ENCODE measurements around the gene APC. TPM values are rescaled to one million over a fixed set of nuclear protein-coding genes. Genes with fewer than 3 reads are reported as not detected.

Gene APC
- total RNA-seq, 4 donors from 2014 or later: 77.8 to 109 (median 85.7) TPM

DNA sequence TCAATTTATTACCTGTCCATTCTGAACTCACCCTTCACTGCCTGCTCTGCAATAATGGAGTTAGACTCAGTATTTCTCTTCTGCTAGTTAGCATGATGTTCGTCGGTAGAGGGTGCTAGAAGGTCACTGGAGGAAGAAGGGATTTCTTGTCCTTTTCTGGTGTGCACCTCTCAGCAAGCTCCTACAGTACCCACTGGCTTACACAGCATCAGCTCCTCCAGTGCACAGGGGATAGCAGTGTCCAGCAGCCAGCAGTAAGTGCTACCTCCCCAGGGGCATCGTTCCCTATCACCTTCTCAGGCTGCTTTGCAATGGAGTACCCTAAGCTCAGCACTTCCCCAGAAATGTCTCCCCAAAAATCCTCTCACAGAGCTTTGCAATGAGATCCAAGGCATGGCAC, 45.9 kb upstream of the APC start:
- Histone ChIP-seq H3K4me1 (no peaks in the 10 kb centered on the region), H3K9me3 (no peaks in the 10 kb centered on the region), H3K27me3 (peaks cover 5% of the 10 kb centered on the region), H3K36me3 (no peaks in the 10 kb centered on the region), H3K4me3 (no peak overlapping the region), H3K27ac (no peak overlapping the region)
- DNase-seq: no peak
- TF ChIP-seq, protein P1, sequence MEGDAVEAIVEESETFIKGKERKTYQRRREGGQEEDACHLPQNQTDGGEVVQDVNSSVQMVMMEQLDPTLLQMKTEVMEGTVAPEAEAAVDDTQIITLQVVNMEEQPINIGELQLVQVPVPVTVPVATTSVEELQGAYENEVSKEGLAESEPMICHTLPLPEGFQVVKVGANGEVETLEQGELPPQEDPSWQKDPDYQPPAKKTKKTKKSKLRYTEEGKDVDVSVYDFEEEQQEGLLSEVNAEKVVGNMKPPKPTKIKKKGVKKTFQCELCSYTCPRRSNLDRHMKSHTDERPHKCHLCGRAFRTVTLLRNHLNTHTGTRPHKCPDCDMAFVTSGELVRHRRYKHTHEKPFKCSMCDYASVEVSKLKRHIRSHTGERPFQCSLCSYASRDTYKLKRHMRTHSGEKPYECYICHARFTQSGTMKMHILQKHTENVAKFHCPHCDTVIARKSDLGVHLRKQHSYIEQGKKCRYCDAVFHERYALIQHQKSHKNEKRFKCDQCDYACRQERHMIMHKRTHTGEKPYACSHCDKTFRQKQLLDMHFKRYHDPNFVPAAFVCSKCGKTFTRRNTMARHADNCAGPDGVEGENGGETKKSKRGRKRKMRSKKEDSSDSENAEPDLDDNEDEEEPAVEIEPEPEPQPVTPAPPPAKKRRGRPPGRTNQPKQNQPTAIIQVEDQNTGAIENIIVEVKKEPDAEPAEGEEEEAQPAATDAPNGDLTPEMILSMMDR (IDR thresholded peaks at IDR 0.05): peak in 1 of 5 experiments; percentile 27
- TF ChIP-seq POLR2AphosphoS5 (IDR thresholded peaks at IDR 0.05): no peak
- intact Hi-C loops (cut with DNase I; ENCODE audit: low total_unique reads) (no loop called here), in situ Hi-C loops (cut with MboI; ENCODE audit: low pct_ligation_motif_present in 1 of 4, low pct_unique_long_range_greater_than_20kb in 1 of 4, low sequenced_read_pairs in 3 of 4) (no loop called here)
- 30 to 49% methylated on average over 2 to 3 of the region's 3 CpGs for WGBS, 2 donors (ENCODE audit: low coverage in 1 of 2)

DNA sequence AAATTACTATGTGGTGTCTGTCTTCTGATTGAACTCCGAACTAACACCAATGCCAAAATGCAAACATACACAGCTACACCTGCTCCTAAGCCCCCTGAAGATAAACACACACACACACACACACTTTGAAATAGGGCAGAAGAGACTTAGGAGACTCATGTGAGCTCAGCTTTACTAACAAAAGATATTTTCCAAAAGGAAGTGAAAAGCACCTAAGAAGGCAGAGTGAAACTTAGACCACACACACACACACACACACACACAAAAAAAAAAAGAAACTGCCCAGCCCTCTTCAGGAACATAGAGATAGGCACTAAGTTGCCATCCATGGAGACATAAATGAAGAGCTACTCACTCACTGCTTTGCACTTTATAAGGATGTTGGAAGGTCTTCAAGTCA, 45.2 kb upstream of the APC start:
- intact Hi-C loops (cut with DNase I; ENCODE audit: low total_unique reads): no loop called here
- H3K4me3 ChIP-seq: no peak overlapping the region
- H3K9me3 ChIP-seq: no peaks in the 10 kb centered on the region
- no peaks in the 10 kb centered on the region for H3K4me1 ChIP-seq
- in situ Hi-C loops (cut with MboI; ENCODE audit: low pct_ligation_motif_present in 1 of 4, low pct_unique_long_range_greater_than_20kb in 1 of 4, low sequenced_read_pairs in 3 of 4): no loop called here
- DNase-seq: no peak
- no peaks in the 10 kb centered on the region for H3K36me3 ChIP-seq
- no peak for TF ChIP-seq POLR2AphosphoS5 (IDR thresholded peaks at IDR 0.05)
- TF ChIP-seq EP300 (IDR thresholded peaks at IDR 0.05; ENCODE audit: low read depth): no peak
- TF ChIP-seq, protein P1 (IDR thresholded peaks at IDR 0.05): no peak
- no peak for TF ChIP-seq POLR2A (IDR thresholded peaks at IDR 0.05)
- H3K27me3 ChIP-seq: peaks cover 1% of the 10 kb centered on the region
- WGBS, 2 donors (ENCODE audit: low coverage in 1 of 2): 80 to 84% methylated on average over 1 of the region's 1 CpG
- H3K27ac ChIP-seq: no peak overlapping the region

DNA sequence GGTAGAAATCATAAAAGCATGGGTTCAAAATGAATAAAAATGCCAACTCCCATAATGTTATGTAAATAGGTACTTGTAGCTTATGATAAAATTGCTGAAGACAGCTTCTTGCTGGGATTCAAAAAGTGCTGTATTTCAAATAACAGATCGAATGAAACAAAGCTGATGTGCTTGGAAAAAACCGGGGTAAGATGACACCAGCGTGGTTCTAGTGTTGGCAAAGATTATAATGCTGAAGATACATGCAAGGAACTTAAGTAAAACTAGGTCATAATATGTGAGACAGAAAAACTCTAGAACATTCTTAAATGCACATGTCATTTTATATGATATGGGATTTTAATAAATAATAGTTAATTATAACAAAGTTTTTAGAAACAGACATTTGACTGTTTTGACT, 44.4 kb upstream of the APC start:
- H3K36me3 ChIP-seq: no peaks in the 10 kb centered on the region
- no peak overlapping the region for H3K4me3 ChIP-seq
- H3K27ac ChIP-seq: no peak overlapping the region
- intact Hi-C loops (cut with DNase I; ENCODE audit: low total_unique reads) (no loop called here), in situ Hi-C loops (cut with MboI; ENCODE audit: low pct_ligation_motif_present in 1 of 4, low pct_unique_long_range_greater_than_20kb in 1 of 4, low sequenced_read_pairs in 3 of 4) (no loop called here)
- no peaks in the 10 kb centered on the region for H3K4me1 ChIP-seq
- no peaks in the 10 kb centered on the region for H3K27me3 ChIP-seq
- no peaks in the 10 kb centered on the region for H3K9me3 ChIP-seq
- 88 to 90% methylated on average over 3 of the region's 3 CpGs for WGBS, 2 donors (ENCODE audit: low coverage in 1 of 2)
- DNase-seq: no peak
- TF ChIP-seq POLR2AphosphoS5 (IDR thresholded peaks at IDR 0.05) (no peak), EP300 (IDR thresholded peaks at IDR 0.05; ENCODE audit: low read depth) (no peak), POLR2A (IDR thresholded peaks at IDR 0.05) (no peak)
- TF ChIP-seq, protein P1 (IDR thresholded peaks at IDR 0.05): no peak

DNA sequence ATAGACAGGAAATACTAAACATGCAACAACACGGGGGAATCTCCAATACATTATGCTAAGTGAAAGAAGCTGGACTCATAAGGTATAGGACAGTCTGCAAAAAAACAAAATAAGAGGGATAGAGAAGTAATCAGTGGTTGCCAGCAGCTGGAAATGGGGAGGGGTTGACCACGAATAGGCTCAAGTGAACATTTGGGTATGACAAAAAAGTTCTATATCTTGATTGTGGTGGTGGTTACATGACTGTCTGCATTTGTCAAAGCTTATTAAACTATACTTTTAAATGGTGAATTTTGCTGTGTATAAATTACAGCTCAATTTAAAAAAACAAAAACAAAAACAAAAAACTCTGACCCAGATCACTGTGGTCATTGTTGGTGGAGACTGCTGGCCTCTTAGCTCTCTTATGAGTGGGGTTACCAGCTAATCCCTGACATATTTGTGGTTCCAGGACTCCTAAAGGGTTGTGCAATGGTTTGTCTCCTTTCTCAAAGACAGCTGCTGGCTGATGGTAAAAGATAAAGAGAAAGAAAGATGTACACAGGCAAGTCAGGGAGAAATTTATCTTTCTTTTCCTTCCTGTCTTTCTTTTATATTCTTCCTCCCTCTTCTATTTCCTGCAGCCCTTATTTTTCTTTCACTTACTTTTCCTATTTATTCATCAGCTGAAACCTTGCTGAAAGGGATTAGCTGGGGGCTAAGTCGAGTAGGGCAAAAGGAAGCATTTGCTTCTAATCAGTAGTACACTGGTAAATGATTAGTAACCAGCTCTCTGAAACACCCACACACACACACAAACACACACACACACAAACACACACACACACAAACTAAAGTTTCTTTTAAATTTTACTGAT, 42.6 kb upstream of the APC start:
- 42 to 54% methylated on average over 3 of the region's 3 CpGs for WGBS, 2 donors (ENCODE audit: low coverage in 1 of 2)
- Histone ChIP-seq H3K27ac (no peak overlapping the region), H3K27me3 (no peaks in the 10 kb centered on the region), H3K4me3 (no peak overlapping the region), H3K36me3 (no peaks in the 10 kb centered on the region), H3K9me3 (no peaks in the 10 kb centered on the region), H3K4me1 (no peaks in the 10 kb centered on the region)
- DNase-seq: no peak
- in situ Hi-C loops (cut with MboI; ENCODE audit: low pct_ligation_motif_present in 1 of 4, low pct_unique_long_range_greater_than_20kb in 1 of 4, low sequenced_read_pairs in 3 of 4): no loop called here
- TF ChIP-seq, protein P1 (IDR thresholded peaks at IDR 0.05): no peak
- TF ChIP-seq POLR2AphosphoS5 (IDR thresholded peaks at IDR 0.05) (no peak), POLR2A (IDR thresholded peaks at IDR 0.05) (no peak), EP300 (IDR thresholded peaks at IDR 0.05; ENCODE audit: low read depth) (no peak)
- intact Hi-C loops (cut with DNase I; ENCODE audit: low total_unique reads): no loop called here
